ENCODE data around the gene HSPA9.

The HSPA9 gene

GRCh38 chr5:138610918-138611677 lies 35.9 kb upstream of the HSPA9 start:
- no peak for TF ChIP-seq CTCF (conservative IDR thresholded peaks at IDR 0.05; ENCODE audit: low read length)
- DNase-seq (ENCODE audit: low read depth): no peak
- H3K4me3 ChIP-seq (ENCODE audit: low read length): peak overlapping the region; percentile 52

GRCh38 chr5:138610415-138610917 lies 35.3 kb upstream of the HSPA9 start:
- DNase-seq (ENCODE audit: low read depth): no peak
- no peak overlapping the region for H3K4me3 ChIP-seq (ENCODE audit: low read length)

GRCh38 chr5:138606378-138607064 lies 31.3 kb upstream of the HSPA9 start:
- no peak for DNase-seq (ENCODE audit: low read depth)
- H3K4me3 ChIP-seq (ENCODE audit: low read length): no peak overlapping the region
- no peak for TF ChIP-seq CTCF (conservative IDR thresholded peaks at IDR 0.05; ENCODE audit: low read length)

More at GRCh38 chr5:138610415-138610917, 35.3 kb upstream of the HSPA9 start:
- TF ChIP-seq CTCF (conservative IDR thresholded peaks at IDR 0.05; ENCODE audit: low read length): peak; percentile 26

- TF ChIP-seq CTCF (conservative IDR thresholded peaks at IDR 0.05; ENCODE audit: low read length): no peak
- no peak for DNase-seq (ENCODE audit: low read depth)
- H3K4me3 ChIP-seq (ENCODE audit: low read length): no peak overlapping the region
Measured at GRCh38 chr5:138605254-138605972, 30.2 kb upstream of the HSPA9 start.

GRCh38 chr5:138604176-138604785 lies 29.1 kb upstream of the HSPA9 start:
- DNase-seq (ENCODE audit: low read depth): no peak
- no peak for TF ChIP-seq CTCF (conservative IDR thresholded peaks at IDR 0.05; ENCODE audit: low read length)
- no peak overlapping the region for H3K4me3 ChIP-seq (ENCODE audit: low read length)

- TF ChIP-seq CTCF (conservative IDR thresholded peaks at IDR 0.05; ENCODE audit: low read length): no peak
- DNase-seq (ENCODE audit: low read depth): no peak
- H3K4me3 ChIP-seq (ENCODE audit: low read length): no peak overlapping the region
Measured at GRCh38 chr5:138603249-138603920, 28.2 kb upstream of the HSPA9 start.
